A673 (cell line): ENCODE measurements around the gene SPRTN.

Experiments used
- EZH2 ChIP-seq: fragments of 200-600 bp; sonication (generic); IDR thresholded peaks from 2 replicates; pipeline ENCODE4 v1.6.1; 2017; ENCODE audit warnings: borderline replicate concordance, low read depth, mild to moderate bottlenecking, mixed read lengths, antibody characterized with exemption, low read length; ENCODE audit not compliant: poor library complexity, severe bottlenecking
- TF ChIP-seq, protein P1 (sequence below): fragments of 300-800, 200-600 bp; sonication (generic); conservative IDR thresholded peaks from 2 replicates; pipeline ENCODE4 v1.5.1; 2017; ENCODE audit warnings: low read depth, mild to moderate bottlenecking, antibody characterized with exemption, low read length, moderate library complexity, mixed read lengths

DNA sequence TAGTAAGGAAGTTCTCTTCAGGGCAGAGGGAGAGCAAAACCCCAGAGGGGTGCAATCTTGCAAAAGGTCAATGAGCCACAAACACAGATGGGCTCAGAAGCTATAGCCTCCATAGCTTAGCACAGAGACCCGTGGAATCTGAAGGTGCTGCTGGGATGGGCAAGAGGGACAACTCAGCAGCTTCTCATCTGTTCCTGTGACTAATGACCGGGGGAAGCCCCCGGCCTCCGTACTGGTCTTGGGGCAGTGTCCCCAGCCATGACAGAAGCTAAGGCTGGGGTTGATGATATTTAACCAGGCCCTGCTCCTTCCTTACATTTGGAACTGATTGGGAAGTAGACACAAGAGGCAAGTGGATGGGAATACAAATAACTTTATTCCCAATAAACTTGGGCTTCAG, 19.5 kb upstream of the SPRTN start:
- TF ChIP-seq, protein P1, sequence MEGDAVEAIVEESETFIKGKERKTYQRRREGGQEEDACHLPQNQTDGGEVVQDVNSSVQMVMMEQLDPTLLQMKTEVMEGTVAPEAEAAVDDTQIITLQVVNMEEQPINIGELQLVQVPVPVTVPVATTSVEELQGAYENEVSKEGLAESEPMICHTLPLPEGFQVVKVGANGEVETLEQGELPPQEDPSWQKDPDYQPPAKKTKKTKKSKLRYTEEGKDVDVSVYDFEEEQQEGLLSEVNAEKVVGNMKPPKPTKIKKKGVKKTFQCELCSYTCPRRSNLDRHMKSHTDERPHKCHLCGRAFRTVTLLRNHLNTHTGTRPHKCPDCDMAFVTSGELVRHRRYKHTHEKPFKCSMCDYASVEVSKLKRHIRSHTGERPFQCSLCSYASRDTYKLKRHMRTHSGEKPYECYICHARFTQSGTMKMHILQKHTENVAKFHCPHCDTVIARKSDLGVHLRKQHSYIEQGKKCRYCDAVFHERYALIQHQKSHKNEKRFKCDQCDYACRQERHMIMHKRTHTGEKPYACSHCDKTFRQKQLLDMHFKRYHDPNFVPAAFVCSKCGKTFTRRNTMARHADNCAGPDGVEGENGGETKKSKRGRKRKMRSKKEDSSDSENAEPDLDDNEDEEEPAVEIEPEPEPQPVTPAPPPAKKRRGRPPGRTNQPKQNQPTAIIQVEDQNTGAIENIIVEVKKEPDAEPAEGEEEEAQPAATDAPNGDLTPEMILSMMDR = no peak
- no peak for TF ChIP-seq EZH2
